Neural cell (in vitro differentiated cells): ENCODE measurements around the gene LUZP4. TPM values are rescaled to one million over a fixed set of nuclear protein-coding genes. Genes with fewer than 3 reads are reported as not detected.

ENCODE experiments used
- H2AFZ ChIP-seq: fragments of 200-600, 300-800 bp; sonication (generic), shearing (Covaris generic); 2 replicates; pipeline ENCODE4 v1.6.0; 2014; ENCODE audit warnings: low read depth, mild to moderate bottlenecking, antibody characterized with exemption, low read length, moderate library complexity
- H3F3A ChIP-seq: fragments of 200-600 bp; shearing (Covaris generic); 2 replicates; pipeline ENCODE4 v1.6.1; 2016; ENCODE audit warnings: mild to moderate bottlenecking, moderate library complexity, mixed read lengths, antibody characterized with exemption, low read length; ENCODE audit not compliant: insufficient read depth, poor library complexity, severe bottlenecking
- H3K27ac ChIP-seq: fragments of 200-600, 300-800 bp; sonication (generic), shearing (Covaris generic); 2 replicates; pipeline ENCODE4 v1.5.1; 2014; ENCODE audit warnings: mild to moderate bottlenecking, low read length, moderate library complexity
- H3K27me3 ChIP-seq: fragments of 300-800, 200-600 bp; sonication (generic), shearing (Covaris generic); 2 replicates; pipeline ENCODE4 v1.6.0; 2014; ENCODE audit warnings: mild to moderate bottlenecking, low read depth, low read length, moderate library complexity; ENCODE audit not compliant: insufficient read depth
- H3K36me3 ChIP-seq: fragments of 300-800, 200-600 bp; sonication (generic), shearing (Covaris generic); 2 replicates; pipeline ENCODE4 v1.5.1; 2014; ENCODE audit warnings: mild to moderate bottlenecking, antibody characterized with exemption, low read length, moderate library complexity; ENCODE audit not compliant: insufficient read depth
- H3K4me2 ChIP-seq: fragments of 300-800, 200-600 bp; sonication (generic), shearing (Covaris generic); 2 replicates; pipeline ENCODE4 v1.6.0; 2014; ENCODE audit warnings: mild to moderate bottlenecking, low read length
- H3K4me3 ChIP-seq: fragments of 300-800, 200-600 bp; sonication (generic), shearing (Covaris generic); 2 replicates; pipeline ENCODE4 v1.5.1; 2014; ENCODE audit warnings: mild to moderate bottlenecking, low read length, moderate library complexity
- H3K79me2 ChIP-seq: fragments of 200-600 bp; shearing (Covaris generic); replicated peaks from 2 replicates; pipeline ENCODE4 v1.6.0; 2014; ENCODE audit warnings: mild to moderate bottlenecking, low read length, moderate library complexity; ENCODE audit not compliant: insufficient read depth
- H3K9ac ChIP-seq: fragments of 300-800, 200-600 bp; sonication (generic), shearing (Covaris generic); 2 replicates; pipeline ENCODE4 v1.6.1; 2016; ENCODE audit warnings: mild to moderate bottlenecking, low read length, mixed read lengths
- H3K9me2 ChIP-seq: fragments of 200-600 bp; shearing (Covaris generic); 2 replicates; pipeline ENCODE4 v1.6.1; 2016; ENCODE audit warnings: mild to moderate bottlenecking, low read length, mixed read lengths; ENCODE audit not compliant: insufficient read depth
- H3K9me3 ChIP-seq: fragments of 200-600, 300-800 bp; sonication (generic), shearing (Covaris generic); 2 replicates; pipeline ENCODE4 v1.6.1; 2016; ENCODE audit warnings: mild to moderate bottlenecking, mixed run types, low read length, moderate library complexity, mixed read lengths
- H4K20me1 ChIP-seq: fragments of 200-600 bp; shearing (Covaris generic); 2 replicates; pipeline ENCODE4 v1.6.1; 2016; ENCODE audit warnings: mild to moderate bottlenecking, mixed run types; ENCODE audit not compliant: insufficient read depth
- CTCF ChIP-seq: fragments of 450-650 bp; IDR thresholded peaks from 2 replicates; pipeline ENCODE4 v1.5.1; 2014; ENCODE audit warnings: antibody characterized with exemption, mild to moderate bottlenecking, moderate library complexity; ENCODE audit not compliant: poor library complexity, severe bottlenecking
- EP300 ChIP-seq: fragments of 450-650 bp; conservative IDR thresholded peaks from 2 replicates; pipeline ENCODE4 v1.6.1; 2014; ENCODE audit warnings: antibody characterized with exemption, mild to moderate bottlenecking, moderate library complexity; ENCODE audit not compliant: poor library complexity, severe bottlenecking
- EZH2 ChIP-seq: fragments of 200-600, 300-800 bp; shearing (Covaris generic), sonication (generic); IDR thresholded peaks from 2 replicates; pipeline ENCODE4 v1.6.1; 2014; ENCODE audit warnings: antibody characterized with exemption, low read length, borderline replicate concordance, mild to moderate bottlenecking; ENCODE audit not compliant: insufficient read depth, poor library complexity, severe bottlenecking
- MXI1 ChIP-seq: fragments of 450-650 bp; conservative IDR thresholded peaks from 2 replicates; pipeline ENCODE4 v1.6.1; 2014; ENCODE audit warnings: antibody characterized with exemption, mild to moderate bottlenecking; ENCODE audit not compliant: poor library complexity, severe bottlenecking
- POLR2AphosphoS5 ChIP-seq: IDR thresholded peaks from 2 replicates; pipeline ENCODE4 v1.6.1; 2012
- RAD21 ChIP-seq: fragments of 450-650 bp; conservative IDR thresholded peaks from 2 replicates; pipeline ENCODE4 v1.6.1; 2014; ENCODE audit warnings: antibody characterized with exemption, mild to moderate bottlenecking, moderate library complexity
- REST ChIP-seq: IDR thresholded peaks from 2 replicates; pipeline ENCODE4 v1.6.1; 2012; ENCODE audit warnings: borderline replicate concordance
- SMC3 ChIP-seq: fragments of 450-650 bp; conservative IDR thresholded peaks from 2 replicates; pipeline ENCODE4 v1.6.1; 2014; ENCODE audit warnings: antibody characterized with exemption, mild to moderate bottlenecking, moderate library complexity; ENCODE audit not compliant: poor library complexity
- TAF1 ChIP-seq: IDR thresholded peaks from 2 replicates; pipeline ENCODE4 v1.6.1; 2012; ENCODE audit warnings: low read depth
- polyA plus RNA-seq: library from polyadenylated mRNA; depleted of rRNA; stranded (reverse); fragments of >200 nt; gene quantifications from 2 replicates; pipeline ENCODE4 v1.2.3, GENCODE V29; 2014

Gene LUZP4
- polyA plus RNA-seq, 1 donor from 2014 or later: not detected

DNA sequence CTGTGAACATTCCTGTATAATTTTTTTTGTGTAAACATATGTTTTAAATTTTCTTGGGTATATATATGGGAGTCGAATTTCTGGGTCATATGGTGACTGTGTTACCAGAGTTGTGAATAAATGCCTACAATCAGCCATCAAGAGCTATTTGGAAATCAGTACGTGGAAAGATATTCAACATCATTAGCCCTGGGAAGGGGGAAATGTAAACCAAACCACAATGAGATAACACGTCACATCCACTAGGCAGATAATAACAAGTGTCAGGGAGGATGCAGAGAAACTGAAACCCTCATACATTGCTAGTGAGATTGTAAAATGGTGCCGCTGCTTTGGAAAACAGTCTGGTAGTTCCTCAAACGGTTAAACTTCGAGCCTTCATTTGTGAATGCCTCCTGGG is 43.9 kb downstream of the LUZP4 start:
- Histone ChIP-seq H3K27me3 (no peaks in the 10 kb centered on the region), H3K79me2 (no peaks in the 10 kb centered on the region), H3F3A (no peaks in the 10 kb centered on the region), H3K27ac (no peak overlapping the region), H3K4me2 (no peak overlapping the region), H4K20me1 (no peaks in the 10 kb centered on the region), H3K36me3 (no peaks in the 10 kb centered on the region), H3K9ac (no peak overlapping the region), H3K9me3 (no peaks in the 10 kb centered on the region), H2AFZ (no peak overlapping the region), H3K4me3 (no peak overlapping the region), H3K9me2 (no peaks in the 10 kb centered on the region)
- TF ChIP-seq TAF1 (no peak), EP300 (no peak), RAD21 (no peak), POLR2AphosphoS5 (no peak), SMC3 (no peak), CTCF (no peak)

GRCh38 chrX:115337491-115338144 is 48.1 kb downstream of the LUZP4 start:
- no peaks in the 10 kb centered on the region for H3K27me3 ChIP-seq

More at GRCh38 chrX:115337491-115338144, 48.1 kb downstream of the LUZP4 start:
- no peak overlapping the region for H3K4me3 ChIP-seq
- H3K36me3 ChIP-seq: no peaks in the 10 kb centered on the region
- TF ChIP-seq POLR2AphosphoS5 (no peak), CTCF (no peak), EZH2 (no peak), TAF1 (no peak), MXI1 (no peak), EP300 (no peak), RAD21 (no peak), REST (no peak), SMC3 (no peak)
- no peak overlapping the region for H3K4me2 ChIP-seq
- no peaks in the 10 kb centered on the region for H3K9me3 ChIP-seq
- H3K9me2 ChIP-seq: no peaks in the 10 kb centered on the region
- no peak overlapping the region for H3K27ac ChIP-seq
- no peaks in the 10 kb centered on the region for H3K79me2 ChIP-seq
- H3K9ac ChIP-seq: no peak overlapping the region
- no peak overlapping the region for H2AFZ ChIP-seq
- no peaks in the 10 kb centered on the region for H4K20me1 ChIP-seq
- H3F3A ChIP-seq: no peaks in the 10 kb centered on the region
